Measurements from ENCODE around the gene HACD1. TPM values are rescaled to one million over a fixed set of nuclear protein-coding genes. Genes with fewer than 3 reads are reported as not detected.

HACD1 gene
- total and polyA plus RNA-seq, 10 of the 15 experiments (the other 5 are each of a cell fraction or from before 2014, with no cell fraction given) = 0.22 to 1.5 (median 0.78) TPM; not detected in 1

- TF ChIP-seq KAT2A (conservative IDR thresholded peaks at IDR 0.05; ENCODE audit: control insufficient read depth, low read depth, low read length) (no peak), ASH2L (IDR thresholded peaks at IDR 0.05; ENCODE audit: borderline replicate concordance, low read depth) (no peak), RUNX3 (IDR thresholded peaks at IDR 0.05; ENCODE audit: low read length) (no peak), MXI1 (IDR thresholded peaks at IDR 0.05; ENCODE audit: low read depth, low read length) (no peak)
Measured at GRCh38 chr10:17576768-17577167, 40.4 kb downstream of the HACD1 start (continued).

GRCh38 chr10:17564911-17565310, 52.3 kb downstream of the HACD1 start:
- ChIA-PET RAD21 (ENCODE audit: unreplicated experiment) (interaction anchor here (1.1 kb wide), 1 partner anchor 130 kb away, joined by 3 read pairs; no protein-coding TSS in a partner anchor), SMC1A (ENCODE audit: uncharacterized antibody, unreplicated experiment) (interaction anchor here (1.1 to 1.3 kb wide), 2 partner anchors 54 to 291 kb away, joined by 3 read pairs; no protein-coding TSS in a partner anchor), CTCF (interaction anchor here (0.6 to 1.7 kb wide), 3 partner anchors 21 to 91 kb away, joined by 3 to 4 read pairs (median 3); no protein-coding TSS in a partner anchor), POLR2A (interaction anchor here (0.6 kb wide), 1 partner anchor 1424 kb away, joined by 3 read pairs; no protein-coding TSS in a partner anchor)
- Histone ChIP-seq H3K36me3 (ENCODE audit: control insufficient read depth in 2 of 2, insufficient read depth in 2 of 2, low read length in 1 of 2) (no peaks in the 10 kb centered on the region), H4K20me1 (ENCODE audit: control insufficient read depth, insufficient read depth) (no peaks in the 10 kb centered on the region), H2AFZ (ENCODE audit: control insufficient read depth, low read depth, low read length) (no peak overlapping the region), H3K79me2 (ENCODE audit: control insufficient read depth, insufficient read depth, low read length) (no peaks in the 10 kb centered on the region), H3K9me3 (replicated peaks; ENCODE audit: control insufficient read depth, insufficient read depth, low read length) (no peaks in the 10 kb centered on the region), H3K9ac (ENCODE audit: control insufficient read depth, insufficient read depth, low read length) (no peak overlapping the region), H3K4me1 (ENCODE audit: control insufficient read depth, insufficient read depth, low read length) (no peaks in the 10 kb centered on the region), H3K4me3 (no peak overlapping the region), H3K27me3 (replicated peaks in 1 of 2; ENCODE audit: control insufficient read depth in 2 of 2, insufficient read depth in 2 of 2, low read length in 1 of 2) (no peaks in the 10 kb centered on the region), H3K27ac (ENCODE audit: control insufficient read depth, insufficient read depth) (no peak overlapping the region), H3K4me2 (ENCODE audit: control insufficient read depth, insufficient read depth) (no peak overlapping the region)
- FAIRE-seq (no peak), DNase-seq (ENCODE audit: low read depth, low spot score) (no peak), ATAC-seq (no peak)
- in situ Hi-C loops (cut with MboI) (no loop called here), intact Hi-C loops (cut with micrococcal nuclease; ENCODE audit: unreplicated experiment) (no loop called here)
- no peak for TF ChIP-seq HDGF (IDR thresholded peaks at IDR 0.05)
- 24% methylated on average over 3 of the region's 3 CpGs for WGBS (ENCODE audit: insufficient coverage, insufficient replicate concordance, low lambda C conversion rate, missing lambda C conversion rate)
- BruUV-seq (replicated peaks) = no TSS peak

GRCh38 chr10:17563452-17563851, 53.7 kb downstream of the HACD1 start:
- no peak overlapping the region for H3K4me2 ChIP-seq (ENCODE audit: control insufficient read depth, insufficient read depth)
- H3K9ac ChIP-seq (ENCODE audit: control insufficient read depth, insufficient read depth, low read length) = no peak overlapping the region
- ATAC-seq = no peak
- intact Hi-C loops (cut with micrococcal nuclease; ENCODE audit: unreplicated experiment) (no loop called here), in situ Hi-C loops (cut with MboI) (no loop called here)
- no peaks in the 10 kb centered on the region for H4K20me1 ChIP-seq (ENCODE audit: control insufficient read depth, insufficient read depth)
- WGBS (ENCODE audit: insufficient coverage, insufficient replicate concordance, low lambda C conversion rate, missing lambda C conversion rate) = 0% methylated on average over 4 of the region's 4 CpGs
- no peak for FAIRE-seq
- no peak overlapping the region for H3K4me3 ChIP-seq
- H3K36me3 ChIP-seq (ENCODE audit: control insufficient read depth in 2 of 2, insufficient read depth in 2 of 2, low read length in 1 of 2) = no peaks in the 10 kb centered on the region
- no peaks in the 10 kb centered on the region for H3K9me3 ChIP-seq (replicated peaks; ENCODE audit: control insufficient read depth, insufficient read depth, low read length)
- RAD21 ChIA-PET (ENCODE audit: unreplicated experiment) = interaction anchor here (0.9 to 1.7 kb wide), 2 partner anchors 23 to 55 kb away, joined by 3 to 5 read pairs; no protein-coding TSS in a partner anchor
- POLR2A ChIA-PET = no interaction called here
- no peaks in the 10 kb centered on the region for H3K27me3 ChIP-seq (replicated peaks in 1 of 2; ENCODE audit: control insufficient read depth in 2 of 2, insufficient read depth in 2 of 2, low read length in 1 of 2)
- H2AFZ ChIP-seq (ENCODE audit: control insufficient read depth, low read depth, low read length) = no peak overlapping the region
- DNase-seq (ENCODE audit: low read depth, low spot score) = no peak
- SMC1A ChIA-PET (ENCODE audit: uncharacterized antibody, unreplicated experiment) = interaction anchor here (0.6 to 1.5 kb wide), 5 partner anchors 14 to 83 kb away, joined by 3 to 4 read pairs (median 3); partner anchors contain the start of gene STAM
- CTCF ChIA-PET = interaction anchor here (0.5 to 1.7 kb wide), 2 partner anchors 22 to 64 kb away, joined by 3 to 4 read pairs; no protein-coding TSS in a partner anchor
- peaks cover 10% of the 10 kb centered on the region for H3K4me1 ChIP-seq (ENCODE audit: control insufficient read depth, insufficient read depth, low read length)
- no peak overlapping the region for H3K27ac ChIP-seq (ENCODE audit: control insufficient read depth, insufficient read depth)
- H3K79me2 ChIP-seq (ENCODE audit: control insufficient read depth, insufficient read depth, low read length) = no peaks in the 10 kb centered on the region
- no TSS peak for BruUV-seq (replicated peaks)
- TF ChIP-seq CEBPB (IDR thresholded peaks at IDR 0.05; ENCODE audit: borderline replicate concordance in 1 of 2, low read depth in 2 of 2, low read length in 2 of 2) (no peak), NFYB (IDR thresholded peaks at IDR 0.05; ENCODE audit: insufficient read depth, low read depth, low read length) (no peak), RAD51 (IDR thresholded peaks at IDR 0.05) (no peak), EED (IDR thresholded peaks at IDR 0.05; ENCODE audit: low read depth) (no peak), BCL11A (IDR thresholded peaks at IDR 0.05; ENCODE audit: low read depth, low read length) (no peak)
- TF ChIP-seq, protein P1, sequence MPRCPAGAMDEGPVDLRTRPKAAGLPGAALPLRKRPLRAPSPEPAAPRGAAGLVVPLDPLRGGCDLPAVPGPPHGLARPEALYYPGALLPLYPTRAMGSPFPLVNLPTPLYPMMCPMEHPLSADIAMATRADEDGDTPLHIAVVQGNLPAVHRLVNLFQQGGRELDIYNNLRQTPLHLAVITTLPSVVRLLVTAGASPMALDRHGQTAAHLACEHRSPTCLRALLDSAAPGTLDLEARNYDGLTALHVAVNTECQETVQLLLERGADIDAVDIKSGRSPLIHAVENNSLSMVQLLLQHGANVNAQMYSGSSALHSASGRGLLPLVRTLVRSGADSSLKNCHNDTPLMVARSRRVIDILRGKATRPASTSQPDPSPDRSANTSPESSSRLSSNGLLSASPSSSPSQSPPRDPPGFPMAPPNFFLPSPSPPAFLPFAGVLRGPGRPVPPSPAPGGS (IDR thresholded peaks at IDR 0.05; ENCODE audit: borderline replicate concordance, insufficient read depth, low read depth, low read length, poor library complexity, severe bottlenecking) = no peak
- TF ChIP-seq, protein P2, sequence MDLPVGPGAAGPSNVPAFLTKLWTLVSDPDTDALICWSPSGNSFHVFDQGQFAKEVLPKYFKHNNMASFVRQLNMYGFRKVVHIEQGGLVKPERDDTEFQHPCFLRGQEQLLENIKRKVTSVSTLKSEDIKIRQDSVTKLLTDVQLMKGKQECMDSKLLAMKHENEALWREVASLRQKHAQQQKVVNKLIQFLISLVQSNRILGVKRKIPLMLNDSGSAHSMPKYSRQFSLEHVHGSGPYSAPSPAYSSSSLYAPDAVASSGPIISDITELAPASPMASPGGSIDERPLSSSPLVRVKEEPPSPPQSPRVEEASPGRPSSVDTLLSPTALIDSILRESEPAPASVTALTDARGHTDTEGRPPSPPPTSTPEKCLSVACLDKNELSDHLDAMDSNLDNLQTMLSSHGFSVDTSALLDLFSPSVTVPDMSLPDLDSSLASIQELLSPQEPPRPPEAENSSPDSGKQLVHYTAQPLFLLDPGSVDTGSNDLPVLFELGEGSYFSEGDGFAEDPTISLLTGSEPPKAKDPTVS (IDR thresholded peaks at IDR 0.05; ENCODE audit: low read depth, low read length) = no peak
- TF ChIP-seq, protein P3, sequence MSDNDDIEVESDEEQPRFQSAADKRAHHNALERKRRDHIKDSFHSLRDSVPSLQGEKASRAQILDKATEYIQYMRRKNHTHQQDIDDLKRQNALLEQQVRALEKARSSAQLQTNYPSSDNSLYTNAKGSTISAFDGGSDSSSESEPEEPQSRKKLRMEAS (IDR thresholded peaks at IDR 0.05; ENCODE audit: low read depth, low read length) = no peak

Data from GM12878 (cell line).